Mononuclear cell (primary cell): Measurements from ENCODE around the gene ELK1. TPM values are rescaled to one million over a fixed set of nuclear protein-coding genes. Genes with fewer than 3 reads are reported as not detected.

ENCODE experiments used
- total RNA-seq: library from RNA; depleted of rRNA; stranded (reverse); fragments of >200 nt; gene quantifications from one replicate; pipeline ENCODE4 v1.2.3, GENCODE V29; 2012

Gene ELK1
- total RNA-seq, 1 donor, result 19.3 TPM

Other genes with a start within 250 kb of the ELK1 start
- 3.9 TPM for gene ZNF41, start 167.3 kb downstream of the ELK1 start, total RNA-seq
- gene ARAF, start 89.4 kb downstream of the ELK1 start, total RNA-seq, result 48.4 TPM
- gene TIMP1, start 68.1 kb downstream of the ELK1 start, total RNA-seq, result 70.5 TPM
- 0.21 TPM for gene SYN1, start 30.7 kb downstream of the ELK1 start, total RNA-seq
- 139 TPM for gene CFP, start 20.6 kb downstream of the ELK1 start, total RNA-seq
- 176 TPM for gene UXT, start 8.6 kb upstream of the ELK1 start, total RNA-seq
- 3.7 TPM for gene ZNF81, start 186.3 kb upstream of the ELK1 start, total RNA-seq